Astrocyte of the spinal cord (primary cell): ENCODE data around the gene CNOT1.

ENCODE experiments used
- DNase-seq: peaks from one replicate; pipeline ENCODE4 v3.0.0; 2011; ENCODE audit warnings: low read depth, low spot score
- H3K4me3 ChIP-seq: 2 replicates; pipeline ENCODE4 v1.5.1; 2011; ENCODE audit warnings: low read depth, mild to moderate bottlenecking, low read length, moderate library complexity
- in situ Hi-C: cut with HindIII; loops from 2 replicates; pipeline ENCODE4 v1.10.0; 2017; ENCODE audit warnings: low sequenced_read_pairs
- TF ChIP-seq, protein P1 (sequence below): IDR thresholded peaks from 2 replicates; pipeline ENCODE4 v1.5.1; 2012; ENCODE audit warnings: low read depth, mild to moderate bottlenecking, low read length, inconsistent platforms

The CNOT1 gene

DNA sequence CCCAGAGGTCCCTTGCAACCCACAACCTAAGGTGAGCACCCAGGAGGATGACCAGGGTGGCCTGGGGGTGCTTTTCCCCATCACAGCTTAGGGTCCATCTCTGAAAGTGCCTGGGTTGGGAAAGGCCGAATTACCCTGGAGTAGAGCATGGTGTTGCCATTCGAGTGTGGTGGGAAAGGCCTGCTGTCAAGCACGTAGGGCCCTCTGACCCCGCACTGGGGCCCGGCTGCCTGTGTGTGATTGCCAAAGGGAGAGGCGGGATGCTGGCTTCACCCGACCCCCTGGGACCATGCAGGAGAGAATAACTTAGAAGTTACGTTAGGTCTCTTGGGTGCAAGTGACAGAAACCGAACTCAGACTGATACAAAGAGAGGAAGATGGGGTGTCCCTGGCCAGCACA, 157.4 kb downstream of the CNOT1 start:
- no peak for DNase-seq
- no peak overlapping the region for H3K4me3 ChIP-seq
- TF ChIP-seq, protein P1, sequence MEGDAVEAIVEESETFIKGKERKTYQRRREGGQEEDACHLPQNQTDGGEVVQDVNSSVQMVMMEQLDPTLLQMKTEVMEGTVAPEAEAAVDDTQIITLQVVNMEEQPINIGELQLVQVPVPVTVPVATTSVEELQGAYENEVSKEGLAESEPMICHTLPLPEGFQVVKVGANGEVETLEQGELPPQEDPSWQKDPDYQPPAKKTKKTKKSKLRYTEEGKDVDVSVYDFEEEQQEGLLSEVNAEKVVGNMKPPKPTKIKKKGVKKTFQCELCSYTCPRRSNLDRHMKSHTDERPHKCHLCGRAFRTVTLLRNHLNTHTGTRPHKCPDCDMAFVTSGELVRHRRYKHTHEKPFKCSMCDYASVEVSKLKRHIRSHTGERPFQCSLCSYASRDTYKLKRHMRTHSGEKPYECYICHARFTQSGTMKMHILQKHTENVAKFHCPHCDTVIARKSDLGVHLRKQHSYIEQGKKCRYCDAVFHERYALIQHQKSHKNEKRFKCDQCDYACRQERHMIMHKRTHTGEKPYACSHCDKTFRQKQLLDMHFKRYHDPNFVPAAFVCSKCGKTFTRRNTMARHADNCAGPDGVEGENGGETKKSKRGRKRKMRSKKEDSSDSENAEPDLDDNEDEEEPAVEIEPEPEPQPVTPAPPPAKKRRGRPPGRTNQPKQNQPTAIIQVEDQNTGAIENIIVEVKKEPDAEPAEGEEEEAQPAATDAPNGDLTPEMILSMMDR: no peak
- in situ Hi-C loops: no loop called here

DNA sequence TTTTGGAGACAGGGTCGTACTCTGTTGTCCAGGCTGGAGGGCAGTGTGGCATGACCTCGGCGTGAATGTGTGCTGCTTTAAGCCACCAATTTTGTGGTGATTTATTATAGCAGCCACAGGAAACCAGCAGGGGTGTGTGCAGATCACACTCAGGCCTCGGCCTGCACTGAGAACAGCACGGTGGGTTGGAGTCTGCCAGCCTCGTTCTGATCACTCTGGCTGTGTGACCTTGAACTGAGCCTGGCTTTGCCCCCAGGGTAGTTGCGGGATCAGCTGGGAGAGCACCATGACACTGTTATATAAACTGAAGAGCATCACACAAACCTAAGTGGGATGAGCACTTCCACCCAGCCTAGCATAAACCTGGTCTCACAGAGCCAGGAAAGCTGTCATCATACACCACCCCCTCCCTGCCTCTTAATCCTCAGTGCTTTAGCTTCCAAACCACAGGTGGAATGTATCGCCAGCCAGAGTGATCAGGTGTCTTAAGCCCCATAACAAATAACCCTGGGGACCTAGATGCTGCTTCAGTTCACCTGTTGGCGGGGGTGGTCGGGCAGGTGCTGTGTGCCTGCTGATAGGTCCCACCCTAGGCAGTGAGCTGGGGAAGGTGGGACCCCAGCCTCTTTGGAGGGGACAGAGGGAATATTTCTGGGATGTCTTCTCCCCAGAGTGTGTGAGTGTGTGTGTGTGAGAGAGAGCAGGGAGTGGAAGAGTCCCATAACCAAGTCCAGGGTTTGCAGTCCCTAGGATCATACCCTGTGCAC, 158.2 kb downstream of the CNOT1 start:
- TF ChIP-seq, protein P1: no peak
- no peak overlapping the region for H3K4me3 ChIP-seq
- in situ Hi-C loops: no loop called here
- no peak for DNase-seq
